Ishikawa (cell line): Measurements from ENCODE around the gene OR2B6.

Experiments
- CEBPB ChIP-seq: IDR thresholded peaks from 2 replicates; pipeline ENCODE4 v1.6.1; 2012
- EGR1 ChIP-seq: IDR thresholded peaks from 2 replicates; pipeline ENCODE4 v1.6.1; 2012
- EP300 ChIP-seq: IDR thresholded peaks from 2 replicates; pipeline ENCODE4 v1.6.1; 2012; ENCODE audit warnings: borderline replicate concordance
- FOXM1 ChIP-seq: IDR thresholded peaks from 2 replicates; pipeline ENCODE4 v1.6.1; 2012; ENCODE audit warnings: low read depth, borderline replicate concordance
- MAX ChIP-seq: IDR thresholded peaks from 2 replicates; pipeline ENCODE4 v1.6.1; 2012
- RAD21 ChIP-seq: IDR thresholded peaks from 2 replicates; pipeline ENCODE4 v1.6.1; 2012; ENCODE audit warnings: low read depth
- REST ChIP-seq: IDR thresholded peaks from 2 replicates; pipeline ENCODE4 v1.6.1; 2012; ENCODE audit warnings: low read depth, mild to moderate bottlenecking
- TAF1 ChIP-seq: IDR thresholded peaks from 2 replicates; pipeline ENCODE4 v1.6.1; 2012; ENCODE audit warnings: low read depth, mild to moderate bottlenecking
- YY1 ChIP-seq: IDR thresholded peaks from 2 replicates; pipeline ENCODE4 v1.6.1; 2012; ENCODE audit warnings: low read depth
- ZBTB7A ChIP-seq: IDR thresholded peaks from 2 replicates; pipeline ENCODE4 v1.6.1; 2012; ENCODE audit warnings: low read depth

- no peak for TF ChIP-seq EP300
- TF ChIP-seq YY1 = no peak
- TF ChIP-seq TAF1 = no peak
- no peak for TF ChIP-seq REST
- no peak for TF ChIP-seq CEBPB
- no peak for TF ChIP-seq FOXM1
- no peak for TF ChIP-seq ZBTB7A
- TF ChIP-seq MAX = no peak
- no peak for TF ChIP-seq RAD21
- TF ChIP-seq EGR1 = no peak
These were observed 5.5 kb downstream of the OR2B6 start for GRCh38 chr6:27962506-27962905.
